ENCODE measurements around the gene CLP1.
"Not testable (repeated sequence)": the region's sequence is repeated elsewhere in the genome, so short reads cannot be mapped to it uniquely, and the experiment has no call there.

The CLP1 gene

GRCh38 chr11:57704932-57705331, 47.4 kb downstream of the CLP1 start:
- H3K4me3 ChIP-seq = no peak overlapping the region
- H3K27ac ChIP-seq = no peak overlapping the region

- H3K27ac ChIP-seq, H3K4me3 ChIP-seq: not testable (repeated sequence)
These were observed 47.9 kb downstream of the CLP1 start for GRCh38 chr11:57705432-57705831.

- Histone ChIP-seq H3K4me3 (no peak overlapping the region), H3K27ac (no peak overlapping the region)
These were observed 52.3 kb downstream of the CLP1 start for GRCh38 chr11:57709802-57710367.

Measured in skin epidermis (tissue), 12 donors.